Cardiac fibroblast (primary cell): ENCODE data around the gene NPR3.

Experiments used
- DNase-seq, 2 donors: peaks; one replicate each; pipeline versions ENCODE4 v3.0.0 to v3.0.0-alpha.2; 2010; ENCODE audit warnings: low read depth in 2 of 2
- H3K4me3 ChIP-seq, 2 donors: replicated peaks in 1 of 2; 1 replicate in 1 of 2; 2 replicates in 1 of 2; pipeline ENCODE4 v1.5.1; 2011; ENCODE audit warnings: low read depth in 2 of 2, low read length in 2 of 2, mild to moderate bottlenecking in 2 of 2, moderate library complexity in 1 of 2
- TF ChIP-seq, protein P1 (sequence below): IDR thresholded peaks from one replicate; pipeline ENCODE4 v1.5.1; 2011; ENCODE audit warnings: low read depth, mild to moderate bottlenecking, low read length, inconsistent platforms

The NPR3 gene

GRCh38 chr5:32679218-32679617, 31.9 kb upstream of the NPR3 start:
- no peak overlapping the region for H3K4me3 ChIP-seq
- DNase-seq = no peak
- TF ChIP-seq, protein P1, sequence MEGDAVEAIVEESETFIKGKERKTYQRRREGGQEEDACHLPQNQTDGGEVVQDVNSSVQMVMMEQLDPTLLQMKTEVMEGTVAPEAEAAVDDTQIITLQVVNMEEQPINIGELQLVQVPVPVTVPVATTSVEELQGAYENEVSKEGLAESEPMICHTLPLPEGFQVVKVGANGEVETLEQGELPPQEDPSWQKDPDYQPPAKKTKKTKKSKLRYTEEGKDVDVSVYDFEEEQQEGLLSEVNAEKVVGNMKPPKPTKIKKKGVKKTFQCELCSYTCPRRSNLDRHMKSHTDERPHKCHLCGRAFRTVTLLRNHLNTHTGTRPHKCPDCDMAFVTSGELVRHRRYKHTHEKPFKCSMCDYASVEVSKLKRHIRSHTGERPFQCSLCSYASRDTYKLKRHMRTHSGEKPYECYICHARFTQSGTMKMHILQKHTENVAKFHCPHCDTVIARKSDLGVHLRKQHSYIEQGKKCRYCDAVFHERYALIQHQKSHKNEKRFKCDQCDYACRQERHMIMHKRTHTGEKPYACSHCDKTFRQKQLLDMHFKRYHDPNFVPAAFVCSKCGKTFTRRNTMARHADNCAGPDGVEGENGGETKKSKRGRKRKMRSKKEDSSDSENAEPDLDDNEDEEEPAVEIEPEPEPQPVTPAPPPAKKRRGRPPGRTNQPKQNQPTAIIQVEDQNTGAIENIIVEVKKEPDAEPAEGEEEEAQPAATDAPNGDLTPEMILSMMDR = no peak

GRCh38 chr5:32680183-32680582, 30.9 kb upstream of the NPR3 start:
- no peak for DNase-seq
- H3K4me3 ChIP-seq = no peak overlapping the region
- TF ChIP-seq, protein P1 = no peak

- TF ChIP-seq, protein P1 = no peak
- H3K4me3 ChIP-seq = no peak overlapping the region
- DNase-seq = peak in 1 of 2 donors; percentile 8
Measured at GRCh38 chr5:32683125-32683524, 28.0 kb upstream of the NPR3 start.

DNA sequence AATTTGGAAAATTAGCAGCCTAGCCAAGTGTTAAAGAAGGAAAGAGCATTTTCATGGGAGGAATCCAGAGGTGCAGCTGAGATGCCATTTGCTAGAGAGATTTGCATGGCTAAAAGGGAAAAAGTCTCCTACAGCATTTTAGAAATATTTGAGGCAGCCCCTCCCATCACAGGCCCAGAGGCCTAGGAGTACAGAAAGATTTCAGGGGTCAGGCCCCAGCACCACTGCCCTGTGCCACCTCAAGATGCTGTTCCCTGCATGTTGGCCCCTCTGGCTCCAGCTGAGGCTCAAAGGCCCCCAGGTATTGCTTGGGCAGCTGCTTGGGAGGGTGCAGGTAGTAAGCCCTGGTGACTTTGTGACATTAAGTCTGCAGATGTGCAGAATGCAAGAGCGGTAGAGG, 26.9 kb upstream of the NPR3 start:
- no peak overlapping the region for H3K4me3 ChIP-seq
- TF ChIP-seq, protein P1 = no peak
- DNase-seq = no peak

DNA sequence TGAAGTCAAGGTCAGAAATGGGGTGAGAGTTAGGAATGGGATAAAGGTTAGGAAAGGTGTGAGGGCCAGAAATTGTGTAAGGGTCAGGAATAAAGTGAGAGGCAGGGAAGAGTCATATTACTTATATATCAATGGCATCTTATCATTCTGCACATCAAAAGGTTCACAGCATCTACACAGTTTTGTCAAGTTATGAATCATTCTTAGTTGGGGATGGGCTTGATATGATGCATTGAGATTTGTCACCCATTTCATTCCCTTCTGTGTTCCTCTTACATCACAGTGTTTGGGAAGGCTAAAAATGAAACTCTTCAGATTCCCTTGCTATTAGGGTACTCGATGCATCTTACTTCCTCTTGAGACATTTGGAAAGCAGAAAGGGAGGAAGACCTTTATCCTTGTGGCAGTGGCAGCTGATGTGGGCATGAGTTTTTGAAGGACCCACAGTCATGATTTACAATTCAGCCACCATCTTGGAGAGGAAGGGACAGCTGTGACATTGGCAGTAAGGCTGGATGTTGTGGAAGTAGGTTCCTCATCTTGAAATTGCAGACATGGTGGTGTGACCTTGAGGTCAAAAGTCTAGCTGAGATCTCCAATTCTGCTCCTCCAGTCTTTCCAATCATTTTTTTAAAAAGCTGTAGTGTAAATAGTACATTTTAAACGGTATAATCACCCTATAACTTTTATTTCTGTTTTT, 24.2 kb upstream of the NPR3 start:
- TF ChIP-seq, protein P1 = no peak

DNA sequence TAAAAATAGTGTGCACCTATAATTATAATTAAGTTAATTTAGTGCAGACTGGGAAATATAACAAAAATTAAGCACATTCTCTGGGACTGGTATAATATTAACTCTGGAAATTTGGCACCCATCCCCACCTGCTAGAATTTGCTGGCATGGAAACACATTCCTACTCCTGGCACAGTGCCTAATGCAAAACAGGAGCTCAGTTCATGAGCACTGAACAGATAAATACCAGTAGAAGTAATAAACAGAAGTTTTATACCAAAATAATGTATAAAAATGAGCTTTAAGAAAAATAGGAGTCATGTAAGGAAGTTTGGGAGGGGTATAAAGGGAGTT, 23.7 kb upstream of the NPR3 start:
- TF ChIP-seq, protein P1 = no peak
- DNase-seq = peak; percentile 48 to 74
- H3K4me3 ChIP-seq = no peak overlapping the region

More for the DNA sequence above, 24.2 kb upstream of the NPR3 start:
- DNase-seq = peak in 1 of 2 donors; percentile 29
- no peak overlapping the region for H3K4me3 ChIP-seq

- H3K4me3 ChIP-seq = no peak overlapping the region
- TF ChIP-seq, protein P1 = peak; percentile 38
- peak in 1 of 2 donors; percentile 29 for DNase-seq
Measured at GRCh38 chr5:32690153-32690552, 21.0 kb upstream of the NPR3 start.
